B cell (primary cell): ENCODE measurements around the gene BEND5. TPM values are rescaled to one million over a fixed set of nuclear protein-coding genes. Genes with fewer than 3 reads are reported as not detected.

Experiments used
- ATAC-seq: fragments of 200-7000 bp; cut with Tn5 transposase; one replicate; pipeline ENCODE4 v1.10.0; 2021; ENCODE audit warnings: low read depth, mild to moderate bottlenecking, moderate number of reproducible peaks, moderate library complexity
- CTCF ChIA-PET: fragments of 350-600 bp; sonication (Branson Sonifier 250); formaldehyde crosslinking; loops from one replicate; lab custom pipeline; 2021; ENCODE audit warnings: antibody characterized with exemption, inconsistent platforms; lab: Charles Lee
- POLR2A ChIA-PET: fragments of 350-600 bp; sonication (Branson Sonifier 250); formaldehyde crosslinking; loops from one replicate; lab custom pipeline; 2021; ENCODE audit warnings: antibody characterized with exemption; lab: Charles Lee
- DNase-seq: peaks from one replicate; pipeline ENCODE4 v3.0.0; 2013
- H2AFZ ChIP-seq: 2 replicates; pipeline ENCODE4 v1.6.1; 2012; ENCODE audit warnings: mild to moderate bottlenecking, low read depth, low read length; ENCODE audit not compliant: insufficient read depth, poor library complexity, severe bottlenecking
- H3K27ac ChIP-seq, 2 donors: 1 replicate in 1 of 2; 2 replicates in 1 of 2; pipeline ENCODE4 v1.5.1; 2012 to 2013; ENCODE audit warnings: low read length in 2 of 2, mild to moderate bottlenecking in 2 of 2, moderate library complexity in 1 of 2
- H3K27me3 ChIP-seq, 4 experiments: fragments of 200-600 bp in 1 of 4; sonication (generic) in 1 of 4; replicated peaks in 1 of 4; 1 replicate in 2 of 4; 2 replicates in 2 of 4; pipeline versions ENCODE4 v1.6.1 to v1.7.0; 2013 to 2016; ENCODE audit warnings: low read length in 3 of 4, mild to moderate bottlenecking in 2 of 4, mixed read lengths in 1 of 4, moderate library complexity in 1 of 4; ENCODE audit not compliant: insufficient read depth in 4 of 4, control insufficient read depth in 3 of 4; ENCODE audit errors: control extremely low read depth in 1 of 4
- H3K36me3 ChIP-seq, 2 experiments: replicated peaks in 1 of 2; 1 replicate in 1 of 2; 2 replicates in 1 of 2; pipeline versions ENCODE4 v1.6.1 to v1.7.1; 2013; ENCODE audit warnings: low read length in 1 of 2; ENCODE audit not compliant: insufficient read depth in 2 of 2, control insufficient read depth in 1 of 2; ENCODE audit errors: control extremely low read depth in 1 of 2, extremely low read depth in 1 of 2
- H3K4me1 ChIP-seq, 2 donors: fragments of 200-600 bp in 1 of 2; sonication (generic) in 1 of 2; 1 replicate in 1 of 2; 2 replicates in 1 of 2; pipeline versions ENCODE4 v1.5.1 to v1.6.1; 2013 to 2017; ENCODE audit warnings: low read length in 2 of 2; ENCODE audit not compliant: control insufficient read depth in 2 of 2, insufficient read depth in 2 of 2
- H3K4me2 ChIP-seq: replicated peaks from 2 replicates; pipeline ENCODE3; 2012; ENCODE audit warnings: mild to moderate bottlenecking, low read depth, low read length; ENCODE audit not compliant: poor library complexity, severe bottlenecking
- H3K4me3 ChIP-seq, 5 experiments: fragments of 200-600 bp in 1 of 5; sonication (generic) in 1 of 5; 1 replicate in 3 of 5; 2 replicates in 2 of 5; pipeline versions ENCODE4 v1.5.1 to v1.7.0; 2011 to 2016; ENCODE audit warnings: low read length in 4 of 5, mild to moderate bottlenecking in 4 of 5, low read depth in 2 of 5, control low read depth in 1 of 5, moderate library complexity in 1 of 5; ENCODE audit not compliant: insufficient read depth in 1 of 5; ENCODE audit errors: control extremely low read depth in 1 of 5, extremely low read depth in 1 of 5
- H3K79me2 ChIP-seq: fragments of 200-600 bp; sonication (generic); one replicate; pipeline ENCODE4 v1.6.0; 2016; ENCODE audit warnings: low read length; ENCODE audit not compliant: control insufficient read depth, insufficient read depth
- H3K9ac ChIP-seq: fragments of 200-600 bp; sonication (generic); 2 replicates; pipeline ENCODE4 v1.6.1; 2017; ENCODE audit warnings: mild to moderate bottlenecking, low read length, moderate library complexity
- H3K9me3 ChIP-seq, 3 donors: one replicate each; pipeline versions ENCODE4 v1.6.1 to v1.7.1; 2013; ENCODE audit warnings: low read length in 2 of 3; ENCODE audit not compliant: control insufficient read depth in 2 of 3, insufficient read depth in 1 of 3; ENCODE audit errors: control extremely low read depth in 1 of 3
- H4K20me1 ChIP-seq: 2 replicates; pipeline ENCODE4 v1.6.0; 2012; ENCODE audit warnings: mild to moderate bottlenecking, low read length; ENCODE audit not compliant: insufficient read depth, control insufficient read depth, poor library complexity, severe bottlenecking
- H3K27ac Mint-ChIP-seq: one replicate; pipeline ENCODE4 v1.8.0; 2021; ENCODE audit warnings: mixed read lengths
- H3K27me3 Mint-ChIP-seq: one replicate; pipeline ENCODE4 v1.8.0; 2021; ENCODE audit warnings: mixed read lengths
- H3K4me1 Mint-ChIP-seq: one replicate; pipeline ENCODE4 v1.8.0; 2021; ENCODE audit warnings: mixed read lengths
- H3K4me3 Mint-ChIP-seq: one replicate; pipeline ENCODE4 v1.8.0; 2021; ENCODE audit warnings: mixed read lengths
- H3K9me3 Mint-ChIP-seq: one replicate; pipeline ENCODE4 v1.8.0; 2022; ENCODE audit warnings: mixed read lengths; ENCODE audit not compliant: insufficient read depth
- EZH2 ChIP-seq: IDR thresholded peaks from 2 replicates; pipeline ENCODE4 v1.6.1; 2012; ENCODE audit warnings: borderline replicate concordance, low read depth, mild to moderate bottlenecking, moderate library complexity, low read length; ENCODE audit not compliant: insufficient read depth, poor library complexity, severe bottlenecking
- WGBS: methylation state at CpG from one replicate; pipeline ENCODE4 v1.1.5; 2013; ENCODE audit warnings: missing lambda C conversion rate; ENCODE audit not compliant: insufficient coverage; 5-methylcytosine and 5-hydroxymethylcytosine counted together
- intact Hi-C: fragments of 100-400 bp; cut with micrococcal nuclease; formaldehyde crosslinking; loops from one replicate; pipeline ENCODE4 v1.10.0; 2022
- polyA plus RNA-seq: library from polyadenylated mRNA; depleted of rRNA; stranded (reverse); fragments of >200 nt; gene quantifications from 2 replicates; pipeline ENCODE4 v1.2.3, GENCODE V29; 2012
- total RNA-seq, 2 donors: library from RNA; stranded (reverse); fragments of 120-200 nt in 1 of 2; gene quantifications; 1 replicate in 1 of 2; 2 replicates in 1 of 2; pipeline versions ENCODE4 v1.2.3 to v1.2.4, GENCODE V29; 2013 to 2022
- TF ChIP-seq, protein P1 (sequence below): fragments of 200-600 bp; IDR thresholded peaks from one replicate; pipeline ENCODE4 v1.8.0; 2022; ENCODE audit warnings: antibody characterized with exemption, mild to moderate bottlenecking

Gene BEND5
- total and polyA plus RNA-seq, 2 donors (not counting 1 experiment from before 2014, with no cell fraction given): 19.5 to 19.7 TPM

DNA sequence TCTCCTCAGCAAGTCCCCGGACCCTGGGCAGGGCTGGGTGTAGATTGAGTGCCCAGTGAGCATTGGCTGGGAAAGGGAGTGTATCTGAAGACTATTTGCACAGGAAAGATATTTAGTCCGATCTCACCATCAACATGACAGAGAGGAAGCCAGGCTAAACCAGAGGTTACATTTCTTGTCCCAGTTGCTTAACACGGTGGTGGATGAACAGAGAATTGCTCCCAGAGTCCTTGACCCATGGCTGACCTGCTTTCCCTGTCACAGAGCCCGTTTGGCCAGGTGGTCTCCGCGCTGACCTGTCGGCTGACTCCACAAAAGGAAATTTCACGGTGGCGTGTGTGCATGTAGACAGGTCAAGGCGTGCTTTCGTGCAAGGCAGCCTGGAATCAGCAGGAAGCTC is 83.5 kb downstream of the BEND5 start:
- H3K4me1 Mint-ChIP-seq: no peaks in the 10 kb centered on the region
- Histone ChIP-seq H4K20me1 (no peaks in the 10 kb centered on the region), H2AFZ (no peak overlapping the region), H3K27ac (no peak overlapping the region), H3K27me3 (no peaks in the 10 kb centered on the region), H3K4me2 (no peak overlapping the region), H3K79me2 (no peaks in the 10 kb centered on the region), H3K9me3 (no peaks in the 10 kb centered on the region), H3K9ac (no peak overlapping the region), H3K4me1 (no peaks in the 10 kb centered on the region), H3K4me3 (no peak overlapping the region), H3K36me3 (no peaks in the 10 kb centered on the region)
- intact Hi-C loops: no loop called here
- DNase-seq (no peak), ATAC-seq (no peak)
- POLR2A ChIA-PET: no interaction called here
- H3K27ac Mint-ChIP-seq: no peak overlapping the region
- no peak overlapping the region for H3K4me3 Mint-ChIP-seq
- WGBS: 88% methylated on average over 10 of the region's 11 CpGs
- H3K9me3 Mint-ChIP-seq: no peaks in the 10 kb centered on the region
- no peak for TF ChIP-seq EZH2
- TF ChIP-seq, protein P1, sequence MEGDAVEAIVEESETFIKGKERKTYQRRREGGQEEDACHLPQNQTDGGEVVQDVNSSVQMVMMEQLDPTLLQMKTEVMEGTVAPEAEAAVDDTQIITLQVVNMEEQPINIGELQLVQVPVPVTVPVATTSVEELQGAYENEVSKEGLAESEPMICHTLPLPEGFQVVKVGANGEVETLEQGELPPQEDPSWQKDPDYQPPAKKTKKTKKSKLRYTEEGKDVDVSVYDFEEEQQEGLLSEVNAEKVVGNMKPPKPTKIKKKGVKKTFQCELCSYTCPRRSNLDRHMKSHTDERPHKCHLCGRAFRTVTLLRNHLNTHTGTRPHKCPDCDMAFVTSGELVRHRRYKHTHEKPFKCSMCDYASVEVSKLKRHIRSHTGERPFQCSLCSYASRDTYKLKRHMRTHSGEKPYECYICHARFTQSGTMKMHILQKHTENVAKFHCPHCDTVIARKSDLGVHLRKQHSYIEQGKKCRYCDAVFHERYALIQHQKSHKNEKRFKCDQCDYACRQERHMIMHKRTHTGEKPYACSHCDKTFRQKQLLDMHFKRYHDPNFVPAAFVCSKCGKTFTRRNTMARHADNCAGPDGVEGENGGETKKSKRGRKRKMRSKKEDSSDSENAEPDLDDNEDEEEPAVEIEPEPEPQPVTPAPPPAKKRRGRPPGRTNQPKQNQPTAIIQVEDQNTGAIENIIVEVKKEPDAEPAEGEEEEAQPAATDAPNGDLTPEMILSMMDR: no peak
- peaks cover 11% of the 10 kb centered on the region for H3K27me3 Mint-ChIP-seq
- CTCF ChIA-PET: interaction anchor here (0.7 to 1.5 kb wide), 3 partner anchors 10 to 124 kb away, joined by 3 read pairs; no protein-coding TSS in a partner anchor

DNA sequence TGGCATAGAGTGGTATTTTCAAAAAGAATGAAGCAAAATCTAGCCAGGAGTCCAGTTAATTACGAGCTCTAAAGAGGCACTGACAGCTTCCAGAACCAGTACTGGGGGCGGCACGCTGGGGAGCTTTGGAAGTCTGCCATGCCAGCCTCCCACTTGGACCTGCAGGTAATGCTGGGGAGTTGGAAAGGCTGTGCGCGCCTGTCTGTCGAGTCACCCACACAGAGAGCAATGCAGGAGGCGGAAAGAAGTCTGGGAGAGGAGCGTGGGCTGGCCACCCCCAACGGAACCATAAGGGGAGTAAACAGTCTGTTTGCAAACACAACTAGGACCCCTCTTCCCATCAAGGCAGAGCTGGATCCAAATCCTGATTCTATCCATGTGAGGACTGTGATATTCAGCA is 84.5 kb downstream of the BEND5 start:
- TF ChIP-seq EZH2: no peak
- TF ChIP-seq, protein P1: no peak
- ChIA-PET CTCF (interaction anchor here (1.5 kb wide), 1 partner anchor 125 kb away, joined by 3 read pairs; no protein-coding TSS in a partner anchor), POLR2A (no interaction called here)
- Mint-ChIP-seq H3K4me1 (peaks cover 2% of the 10 kb centered on the region), H3K27ac (no peak overlapping the region), H3K4me3 (no peak overlapping the region), H3K27me3 (peaks cover 11% of the 10 kb centered on the region), H3K9me3 (no peaks in the 10 kb centered on the region)
- H3K36me3 ChIP-seq: no peaks in the 10 kb centered on the region
- H3K9ac ChIP-seq: no peak overlapping the region
- intact Hi-C loops: no loop called here
- no peak overlapping the region for H2AFZ ChIP-seq
- DNase-seq (no peak), ATAC-seq (no peak)
- no peaks in the 10 kb centered on the region for H3K4me1 ChIP-seq
- no peaks in the 10 kb centered on the region for H3K27me3 ChIP-seq
- H3K4me2 ChIP-seq: no peak overlapping the region
- H3K79me2 ChIP-seq: no peaks in the 10 kb centered on the region
- no peak overlapping the region for H3K4me3 ChIP-seq
- no peak overlapping the region for H3K27ac ChIP-seq
- H4K20me1 ChIP-seq: no peaks in the 10 kb centered on the region
- WGBS: 93% methylated on average over 9 of the region's 9 CpGs
- no peaks in the 10 kb centered on the region for H3K9me3 ChIP-seq
